WI38 (cell line): ENCODE data around the gene TYW1.
"Not testable (repeated sequence)": the region's sequence is repeated elsewhere in the genome, so short reads cannot be mapped to it uniquely, and the experiment has no call there.

Experiments
- H3K4me3 ChIP-seq: 2 replicates; pipeline ENCODE4 v1.5.1; 2011; ENCODE audit warnings: low read depth, mild to moderate bottlenecking, control low read depth, low read length
- CTCF ChIP-seq: IDR thresholded peaks from 2 replicates; pipeline ENCODE4 v1.5.1; 2012; ENCODE audit warnings: low read depth, mild to moderate bottlenecking, control low read depth, low read length

TYW1 gene

DNA sequence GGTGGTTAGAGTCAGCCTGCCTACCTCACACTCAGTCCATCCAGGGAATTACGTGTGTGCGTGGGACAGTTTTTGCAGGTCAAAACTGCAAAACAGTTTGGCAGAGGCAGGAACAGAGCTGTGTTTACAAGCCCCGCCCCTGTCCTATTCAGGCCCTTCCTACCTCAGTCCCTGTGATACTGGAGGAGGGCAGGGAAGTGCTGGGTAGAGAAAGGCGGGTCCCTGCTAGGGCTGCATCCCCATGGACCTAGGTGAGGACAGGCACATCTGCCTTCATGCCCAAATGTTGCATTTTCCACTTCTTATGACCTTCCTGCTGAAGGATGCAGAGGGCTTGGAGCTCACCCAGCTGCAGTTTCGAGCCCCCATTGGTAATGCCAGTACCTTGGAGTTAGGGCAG is 26.3 kb upstream of the TYW1 start:
- H3K4me3 ChIP-seq, result no peak overlapping the region
- no peak for TF ChIP-seq CTCF

DNA sequence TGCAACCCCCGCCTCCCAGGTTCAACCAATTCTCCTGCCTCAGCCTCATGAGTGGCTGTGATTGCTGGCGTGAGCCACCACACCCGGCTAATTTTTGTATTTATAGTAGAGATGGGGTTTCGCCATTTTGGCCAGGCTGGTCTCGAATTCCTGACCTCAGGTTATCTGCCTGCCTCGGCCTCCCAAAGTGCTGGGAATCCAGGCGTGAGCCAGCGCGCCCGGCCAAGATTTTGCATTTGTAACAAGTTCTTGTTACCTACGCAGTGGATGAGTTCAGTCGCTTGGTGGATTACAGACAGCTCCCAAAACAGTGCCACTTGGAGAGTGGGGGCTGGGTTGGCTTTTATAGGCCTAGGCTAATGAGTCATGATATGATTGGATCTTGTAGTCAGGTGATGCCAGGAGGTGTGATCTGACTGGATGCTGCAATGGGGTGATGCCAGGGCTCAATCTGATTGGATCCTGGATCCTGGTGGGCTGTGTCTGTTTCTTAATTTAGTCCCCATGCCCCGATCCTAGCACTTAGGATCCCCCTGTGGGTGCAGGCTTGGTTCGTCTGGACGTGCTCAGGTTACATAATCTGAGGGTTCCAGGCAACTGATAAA is 21.5 kb upstream of the TYW1 start:
- H3K4me3 ChIP-seq, result no peak overlapping the region
- no peak for TF ChIP-seq CTCF

DNA sequence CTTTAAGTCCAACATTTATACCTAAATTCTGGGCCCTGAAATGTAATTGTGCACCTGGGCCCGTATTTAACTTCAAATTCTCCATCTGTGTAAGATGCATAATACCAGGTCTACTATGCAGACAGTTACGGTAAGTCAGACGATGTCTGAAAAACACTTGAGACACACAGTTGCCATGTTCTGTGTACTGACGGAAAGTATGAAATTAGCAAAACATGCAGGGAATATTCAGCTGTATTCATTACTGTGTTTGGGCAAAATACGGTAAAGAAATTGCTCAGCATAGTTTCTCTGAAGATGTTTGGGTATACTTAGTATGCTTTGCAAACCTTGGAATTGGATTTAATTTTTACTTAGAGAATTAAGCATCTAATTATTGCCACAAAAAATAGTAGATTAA is 18.3 kb upstream of the TYW1 start:
- H3K4me3 ChIP-seq, result not testable (repeated sequence)

DNA sequence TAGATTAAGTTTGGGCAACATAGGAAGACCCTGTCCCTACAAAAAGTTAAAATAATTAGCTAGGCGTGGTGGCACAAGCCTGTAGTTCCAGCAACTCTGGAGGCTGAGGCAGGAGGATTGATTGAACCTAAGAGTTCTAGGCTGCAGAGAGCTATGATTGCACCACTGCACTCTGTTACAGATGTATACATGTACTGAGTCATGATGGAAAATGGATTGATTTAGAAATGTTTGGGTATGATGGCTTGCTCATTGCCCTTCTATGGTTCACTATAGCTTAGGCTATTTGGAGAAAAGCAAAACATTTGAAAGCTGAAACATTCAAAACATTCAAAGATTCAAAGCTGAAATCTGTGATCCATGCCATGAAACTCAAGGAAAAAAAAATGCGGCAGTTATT is 17.6 kb upstream of the TYW1 start:
- H3K4me3 ChIP-seq, result not testable (repeated sequence)

DNA sequence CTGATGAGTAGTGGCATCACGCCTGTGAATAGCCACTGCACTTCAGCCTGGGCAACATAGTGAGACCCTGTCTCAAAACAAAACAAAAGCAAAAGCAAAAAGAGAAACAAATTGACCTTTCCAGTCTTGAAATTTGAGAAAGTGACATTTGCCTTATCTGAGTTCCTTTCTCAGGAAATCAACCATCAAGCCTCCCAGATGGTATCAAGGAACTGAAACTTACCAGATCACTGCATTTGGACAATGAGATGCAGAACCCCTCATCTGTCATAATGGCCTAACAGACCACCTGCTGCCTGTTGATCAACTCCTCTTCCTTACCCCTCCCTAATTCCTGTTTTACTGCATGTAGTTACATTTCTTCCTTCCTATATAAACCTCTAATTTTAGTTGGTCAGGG is 16.3 kb upstream of the TYW1 start:
- H3K4me3 ChIP-seq, result not testable (repeated sequence)

DNA sequence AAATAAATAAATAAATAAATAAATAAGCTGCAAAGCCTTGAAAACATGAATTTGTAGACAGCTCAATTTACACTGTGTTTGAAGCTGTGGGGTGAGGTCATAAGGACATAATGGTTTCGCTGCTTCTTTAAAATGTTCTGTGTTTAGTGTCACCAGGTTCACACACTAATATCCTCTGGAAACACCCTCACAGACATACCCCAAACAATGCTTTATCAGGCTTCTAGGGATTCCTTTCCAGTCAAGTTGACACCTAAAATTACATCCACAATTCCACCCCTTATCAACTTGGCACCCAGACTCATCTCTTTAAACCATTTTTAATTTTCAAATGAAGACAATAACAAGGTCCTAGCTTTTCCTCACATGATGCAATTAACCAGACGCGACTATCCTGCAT is 7.1 kb upstream of the TYW1 start:
- H3K4me3 ChIP-seq, result not testable (repeated sequence)

DNA sequence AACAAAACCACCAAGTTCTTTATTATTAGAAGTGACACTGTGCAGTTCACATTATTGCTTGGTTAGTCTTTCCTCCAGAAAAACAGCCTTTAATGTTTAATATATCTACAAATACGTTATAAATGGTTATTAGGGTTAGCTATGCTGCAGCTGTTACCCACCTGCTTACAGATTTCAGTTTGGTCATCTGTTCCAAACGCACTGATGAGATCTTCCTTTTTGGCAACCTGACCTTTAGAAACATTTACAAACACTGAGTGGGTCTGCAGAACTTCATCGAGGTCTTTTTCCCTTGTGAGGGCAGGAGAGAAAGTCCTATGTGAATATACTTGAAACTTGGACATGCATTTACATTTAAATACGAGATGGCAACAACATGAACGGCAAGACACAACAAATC is 2.6 kb upstream of the TYW1 start:
- peak overlapping the region; percentile 74 for H3K4me3 ChIP-seq

DNA sequence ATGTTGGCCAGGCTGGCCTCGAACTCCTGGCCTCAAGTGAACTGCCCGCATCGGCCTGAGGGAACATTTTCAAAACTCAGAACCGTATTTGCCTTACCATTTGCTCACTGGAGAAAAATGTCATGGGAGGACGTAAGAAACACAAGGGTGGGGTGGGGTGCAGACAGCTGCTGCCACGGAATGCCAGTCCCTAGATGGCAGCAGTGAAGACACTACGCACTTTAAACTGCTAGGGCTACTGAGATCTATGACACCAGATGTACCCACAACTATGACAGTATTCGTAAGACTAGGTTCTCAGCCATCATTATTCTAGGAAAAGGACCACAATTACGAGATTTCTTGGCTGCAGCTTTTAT is 2.0 kb upstream of the TYW1 start:
- H3K4me3 ChIP-seq, result peak overlapping the region; percentile 74

- H3K4me3 ChIP-seq, result peak within 1 kb of the TSS; percentile 74
These were observed 1.4 kb upstream of the TYW1 start, which contains the start of gene SBDS for GRCh38 chr7:66995050-66995776. Gene SBDS, minus strand, starts transcription at chr7:66995586. Its CDS starts 169 bp downstream, at chr7:66995417.

DNA sequence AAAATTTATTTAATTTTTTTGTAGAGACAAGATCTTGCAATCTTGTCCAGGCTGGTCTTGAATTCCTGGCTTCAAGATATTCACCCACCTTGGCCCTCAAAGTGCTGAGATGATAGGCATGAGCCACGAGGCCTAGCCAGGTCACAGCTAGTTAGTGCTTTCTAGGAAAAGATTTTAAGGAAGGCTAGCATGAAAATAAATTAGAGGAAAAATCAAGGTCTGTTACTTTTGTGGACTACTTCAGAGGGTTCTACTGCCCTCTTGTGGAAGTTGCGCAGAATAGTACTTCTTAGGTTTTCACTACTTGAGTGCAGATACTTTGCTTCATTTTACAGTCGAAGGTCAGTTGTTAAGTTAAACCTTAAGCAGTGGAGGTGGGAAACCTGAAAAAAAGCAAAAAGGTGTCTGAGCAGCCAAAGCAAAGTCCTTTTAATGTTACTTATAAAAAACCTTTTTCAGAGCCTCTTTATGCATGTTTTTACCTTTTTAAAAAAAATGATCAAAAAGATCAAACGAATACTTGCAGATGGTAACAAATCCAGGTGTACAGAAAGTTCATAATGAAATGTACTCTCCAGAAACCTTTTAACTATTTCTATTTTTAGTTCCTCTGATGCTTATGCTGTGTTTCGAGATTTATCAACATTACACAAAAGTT is 4.1 kb downstream of the TYW1 start:
- H3K4me3 ChIP-seq, result not testable (repeated sequence)

DNA sequence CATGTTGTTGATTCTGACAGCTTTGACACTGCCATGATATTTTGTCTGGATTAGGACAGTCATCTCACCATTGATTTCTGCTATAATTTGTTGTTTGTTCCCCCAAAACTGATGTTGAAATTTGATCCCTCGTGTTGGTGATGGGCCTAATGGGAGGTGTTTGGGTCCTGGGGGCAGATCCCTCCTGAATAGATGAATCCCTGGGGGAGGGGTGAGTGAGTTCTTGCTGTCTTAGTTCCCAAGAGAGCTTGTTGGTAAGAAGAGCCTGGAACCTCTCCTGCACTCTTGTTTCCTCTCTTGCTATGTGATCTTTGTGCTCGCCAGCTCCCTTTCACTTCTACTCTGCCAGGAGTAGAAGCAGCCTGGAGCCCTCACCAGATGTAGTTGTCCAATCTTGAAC is 7.5 kb downstream of the TYW1 start:
- not testable (repeated sequence) for H3K4me3 ChIP-seq

- no peak for TF ChIP-seq CTCF
These were observed 10.3 kb downstream of the TYW1 start for GRCh38 chr7:67006965-67007364.

More at GRCh38 chr7:67006965-67007364, 10.3 kb downstream of the TYW1 start:
- no peak overlapping the region for H3K4me3 ChIP-seq
